HG03520 (cell line): ENCODE measurements around the gene GRID1.

Experiments used
- ATAC-seq: cut with Tn5 transposase; IDR thresholded peaks from one replicate; pipeline ENCODE4 v1.9.1; 2021; ENCODE audit warnings: mild to moderate bottlenecking, moderate library complexity; ENCODE audit not compliant: unreplicated experiment

Gene GRID1

DNA sequence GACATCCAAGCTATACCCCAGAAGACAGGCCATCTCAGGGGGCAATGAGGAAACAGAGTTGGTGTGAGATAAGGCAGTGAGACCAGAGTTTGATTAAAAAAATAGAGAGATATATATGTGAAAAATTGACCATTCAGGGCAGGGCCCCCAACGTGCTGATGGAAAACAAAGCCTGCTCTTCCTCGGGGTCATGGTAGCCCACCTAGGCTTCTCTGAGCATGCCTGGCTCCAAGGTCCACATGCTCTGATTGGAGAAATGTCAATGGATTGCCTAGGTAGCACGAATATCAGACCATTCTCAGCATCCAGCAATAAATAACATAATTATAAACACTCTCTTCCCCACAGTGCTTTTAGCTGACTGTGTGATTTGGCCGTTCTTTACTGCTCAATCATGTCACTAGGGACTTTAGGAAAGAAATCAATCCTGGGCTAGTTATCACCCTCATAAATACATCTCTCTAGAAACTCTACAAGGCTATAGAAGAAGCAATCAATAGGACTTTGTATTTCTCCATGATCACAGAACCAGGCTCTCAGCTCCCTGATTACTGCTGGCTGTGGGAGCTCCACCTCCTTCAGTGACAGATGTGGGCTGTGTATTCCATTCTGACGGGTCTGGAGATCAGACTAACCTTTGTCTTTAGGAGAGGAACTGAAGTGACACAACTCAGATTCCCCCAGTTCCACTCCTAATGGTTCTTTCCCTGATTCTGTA lies 766.4 kb downstream of the GRID1 start:
- no peak for ATAC-seq

- ATAC-seq: no peak
These were observed 767.5 kb downstream of the GRID1 start for GRCh38 chr10:85599081-85599480.

DNA sequence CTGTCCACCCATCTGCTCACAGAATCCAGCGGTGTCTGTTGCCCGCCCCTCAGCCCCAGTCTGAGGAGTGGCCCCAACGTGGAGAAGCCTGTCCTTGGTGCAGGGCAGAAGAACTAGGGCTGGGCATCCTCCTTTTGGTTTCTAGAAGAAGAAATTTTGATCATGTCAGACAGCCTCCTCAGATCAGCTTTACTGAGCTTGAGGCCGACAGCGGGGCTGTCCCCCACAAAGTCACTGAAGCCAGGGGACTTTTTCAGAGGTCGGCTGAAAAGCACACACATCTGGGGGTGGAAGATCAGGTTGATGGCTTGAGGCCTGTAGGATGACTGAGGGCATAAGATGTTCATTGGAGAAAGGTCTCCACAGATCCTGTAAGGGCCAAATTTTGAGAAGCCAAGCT lies 767.9 kb downstream of the GRID1 start:
- ATAC-seq: no peak

DNA sequence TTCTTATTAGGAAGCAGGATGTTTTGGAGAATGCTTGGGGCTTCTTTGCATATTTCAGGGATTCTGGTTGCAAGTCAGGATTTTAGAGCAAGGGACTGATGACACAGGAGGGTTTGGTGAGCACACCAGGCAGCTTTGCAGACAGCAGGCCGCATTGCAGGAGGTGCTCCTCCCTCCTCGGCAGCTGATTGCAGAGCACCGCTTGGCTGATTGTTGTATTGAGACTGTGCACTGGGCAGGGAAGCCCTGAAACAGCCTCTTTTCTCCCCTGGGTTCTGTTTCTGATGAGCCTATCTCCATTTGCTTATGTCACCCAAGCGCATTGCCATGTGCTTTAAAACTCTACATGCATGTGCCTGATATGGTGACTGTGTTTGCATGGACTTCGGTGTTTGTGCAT lies 769.6 kb downstream of the GRID1 start:
- no peak for ATAC-seq

- ATAC-seq: no peak
These were observed 770.2 kb downstream of the GRID1 start for GRCh38 chr10:85596389-85596788.

DNA sequence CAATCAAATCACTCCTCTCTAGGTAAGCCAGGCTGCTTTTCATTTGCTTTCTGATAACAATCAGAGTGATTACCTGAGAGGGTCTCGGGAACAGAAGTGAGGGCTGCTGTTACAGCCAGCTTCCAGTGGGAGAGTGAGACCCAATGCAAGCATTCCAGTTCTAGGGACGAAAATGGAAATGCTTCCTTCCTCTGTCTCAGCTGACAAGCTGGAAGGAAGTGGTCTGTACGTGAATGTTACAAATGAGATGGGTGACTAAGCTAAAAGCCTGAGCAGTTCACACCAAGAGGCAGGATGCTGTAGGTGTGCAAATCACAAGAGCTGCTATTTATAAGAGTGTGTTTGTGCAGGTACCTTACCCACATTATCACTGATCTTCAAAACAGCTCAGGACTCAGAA lies 772.4 kb downstream of the GRID1 start:
- no peak for ATAC-seq

DNA sequence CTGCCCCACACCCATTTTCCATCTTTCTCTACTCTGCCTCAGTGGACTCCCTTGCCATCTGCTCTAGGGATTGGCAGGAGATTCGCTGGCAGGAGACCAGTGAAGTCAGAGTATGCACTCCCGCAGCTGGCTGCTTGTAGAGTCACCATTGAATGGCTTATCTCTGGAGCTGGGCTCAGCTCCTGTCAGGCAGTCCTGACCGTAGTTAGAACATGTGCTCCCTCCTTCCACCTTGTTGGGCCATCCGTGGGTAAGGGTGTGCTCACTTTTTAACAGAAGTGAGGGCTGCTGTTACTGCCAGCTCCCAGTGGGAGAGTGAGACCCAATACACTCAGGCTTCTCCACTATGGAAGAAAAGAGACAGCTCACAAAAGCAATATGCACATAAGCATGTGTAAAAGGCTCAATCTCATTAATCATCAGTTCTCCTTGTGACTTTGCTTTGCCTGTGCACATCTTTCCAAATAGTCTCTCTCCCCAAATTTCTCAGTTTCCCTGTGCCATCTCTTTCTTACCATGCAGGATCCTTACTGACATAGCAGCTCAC lies 773.3 kb downstream of the GRID1 start:
- no peak for ATAC-seq

- ATAC-seq: no peak
These were observed 785.2 kb downstream of the GRID1 start for GRCh38 chr10:85581371-85581770.

GRCh38 chr10:85580585-85580984 lies 786.0 kb downstream of the GRID1 start:
- no peak for ATAC-seq

DNA sequence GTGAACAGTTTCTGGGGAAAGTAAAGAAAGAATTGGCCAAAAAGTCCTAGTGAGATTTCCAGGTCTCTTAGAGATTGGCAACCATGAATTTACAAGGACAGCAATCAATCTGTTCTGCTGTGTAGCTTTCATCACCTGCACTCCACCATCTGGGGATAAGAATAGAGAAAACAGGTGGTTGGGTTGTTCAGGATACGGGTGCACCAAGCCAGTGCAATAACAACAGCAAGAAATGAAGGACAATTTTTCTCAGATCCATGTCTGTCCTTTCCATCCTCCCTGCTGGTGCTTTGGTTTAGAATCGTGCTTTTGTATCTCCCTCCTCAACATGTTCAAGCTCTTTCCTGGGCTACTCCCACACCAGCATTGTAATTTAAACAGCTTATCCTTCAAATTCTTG lies 787.7 kb downstream of the GRID1 start:
- ATAC-seq: no peak

- ATAC-seq: no peak
These were observed 791.2 kb downstream of the GRID1 start for GRCh38 chr10:85575441-85575840.

DNA sequence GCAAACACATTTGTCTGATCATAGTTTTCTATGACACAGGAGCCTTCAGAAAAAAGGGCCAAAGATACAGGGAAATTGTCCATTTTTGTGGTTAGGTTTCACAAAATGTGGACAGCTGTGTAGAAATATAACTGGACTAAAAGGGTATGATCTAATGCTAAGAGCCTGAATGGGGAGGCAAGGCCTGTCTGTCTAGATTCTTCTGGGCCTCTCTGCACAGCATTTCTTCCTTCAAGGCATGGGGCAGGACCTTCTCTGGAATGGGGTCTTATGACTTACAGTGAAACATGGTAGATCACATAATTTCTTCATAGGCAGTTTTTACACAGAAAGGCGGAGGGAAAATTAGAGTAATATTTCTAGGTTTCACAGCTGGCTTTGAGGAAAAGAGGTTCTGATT lies 795.7 kb downstream of the GRID1 start:
- ATAC-seq: no peak

GRCh38 chr10:85565381-85565780 lies 801.2 kb downstream of the GRID1 start:
- ATAC-seq: no peak

- ATAC-seq: no peak
These were observed 808.1 kb downstream of the GRID1 start for GRCh38 chr10:85558533-85558932.

- ATAC-seq: no peak
These were observed 808.9 kb downstream of the GRID1 start for GRCh38 chr10:85557706-85558105.

- no peak for ATAC-seq
These were observed 809.5 kb downstream of the GRID1 start for GRCh38 chr10:85557077-85557476.
